ENCODE measurements around the gene P4HB. TPM values are rescaled to one million over a fixed set of nuclear protein-coding genes. Genes with fewer than 3 reads are reported as not detected.
"Not testable (repeated sequence)": the region's sequence is repeated elsewhere in the genome, so short reads cannot be mapped to it uniquely, and the experiment has no call there.

P4HB gene
- total RNA-seq, 3 donors from 2014 or later = 442 to 487 (median 478) TPM

DNA sequence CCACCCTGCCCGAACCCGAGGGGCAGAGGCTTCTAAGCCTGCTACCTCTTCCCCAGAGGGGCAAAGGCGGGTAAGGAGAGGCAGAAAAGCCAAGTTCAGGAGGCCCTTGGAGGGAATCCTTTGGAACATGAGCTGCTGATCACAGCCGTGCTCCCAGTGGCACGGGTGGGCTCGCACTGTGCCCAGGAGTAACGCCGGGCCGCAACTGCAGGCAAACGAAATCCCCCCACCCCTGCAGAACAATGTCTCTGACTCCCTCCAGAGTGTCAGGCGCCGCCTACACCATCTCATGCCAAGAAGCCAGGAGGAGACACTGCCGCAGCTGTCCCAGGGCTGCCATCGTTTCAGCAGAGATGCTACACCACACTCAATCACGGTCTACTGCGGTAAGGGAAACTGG, 8.9 kb downstream of the P4HB start:
- Mint-ChIP-seq H3K4me1 (ENCODE audit: low read depth) (peaks cover 4% of the 10 kb centered on the region), H3K4me3 (no peak overlapping the region), H3K27me3 (ENCODE audit: low read depth) (no peaks in the 10 kb centered on the region), H3K36me3 (ENCODE audit: insufficient read depth) (peaks cover 21% of the 10 kb centered on the region), H3K9me3 (no peaks in the 10 kb centered on the region)
- DNase-seq (no peak), ATAC-seq (no peak)

DNA sequence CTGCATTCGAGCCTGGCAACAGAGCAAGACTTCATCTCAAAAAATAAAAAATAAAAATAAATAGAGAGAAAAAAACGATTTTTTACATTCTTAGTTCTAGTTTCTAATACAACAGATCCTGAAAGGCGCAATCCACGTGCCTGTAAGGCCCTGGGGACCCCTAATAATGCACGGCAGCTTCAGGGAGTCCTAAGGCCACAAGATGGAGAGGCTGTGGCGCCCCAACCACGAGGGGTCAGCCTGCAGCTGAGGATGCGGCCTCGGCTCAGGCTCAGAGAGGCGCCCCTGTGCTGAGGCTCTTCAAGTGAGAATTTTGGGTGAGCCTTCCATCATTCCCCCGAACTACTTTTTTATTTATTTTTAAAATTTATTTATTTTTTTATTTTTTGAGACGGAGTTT, 10.9 kb downstream of the P4HB start:
- Mint-ChIP-seq H3K36me3 (ENCODE audit: insufficient read depth) (peaks cover 32% of the 10 kb centered on the region), H3K4me3 (no peak overlapping the region), H3K9me3 (no peaks in the 10 kb centered on the region), H3K4me1 (ENCODE audit: low read depth) (no peaks in the 10 kb centered on the region), H3K27me3 (ENCODE audit: low read depth) (no peaks in the 10 kb centered on the region)
- no peak for ATAC-seq
- DNase-seq = no peak

DNA sequence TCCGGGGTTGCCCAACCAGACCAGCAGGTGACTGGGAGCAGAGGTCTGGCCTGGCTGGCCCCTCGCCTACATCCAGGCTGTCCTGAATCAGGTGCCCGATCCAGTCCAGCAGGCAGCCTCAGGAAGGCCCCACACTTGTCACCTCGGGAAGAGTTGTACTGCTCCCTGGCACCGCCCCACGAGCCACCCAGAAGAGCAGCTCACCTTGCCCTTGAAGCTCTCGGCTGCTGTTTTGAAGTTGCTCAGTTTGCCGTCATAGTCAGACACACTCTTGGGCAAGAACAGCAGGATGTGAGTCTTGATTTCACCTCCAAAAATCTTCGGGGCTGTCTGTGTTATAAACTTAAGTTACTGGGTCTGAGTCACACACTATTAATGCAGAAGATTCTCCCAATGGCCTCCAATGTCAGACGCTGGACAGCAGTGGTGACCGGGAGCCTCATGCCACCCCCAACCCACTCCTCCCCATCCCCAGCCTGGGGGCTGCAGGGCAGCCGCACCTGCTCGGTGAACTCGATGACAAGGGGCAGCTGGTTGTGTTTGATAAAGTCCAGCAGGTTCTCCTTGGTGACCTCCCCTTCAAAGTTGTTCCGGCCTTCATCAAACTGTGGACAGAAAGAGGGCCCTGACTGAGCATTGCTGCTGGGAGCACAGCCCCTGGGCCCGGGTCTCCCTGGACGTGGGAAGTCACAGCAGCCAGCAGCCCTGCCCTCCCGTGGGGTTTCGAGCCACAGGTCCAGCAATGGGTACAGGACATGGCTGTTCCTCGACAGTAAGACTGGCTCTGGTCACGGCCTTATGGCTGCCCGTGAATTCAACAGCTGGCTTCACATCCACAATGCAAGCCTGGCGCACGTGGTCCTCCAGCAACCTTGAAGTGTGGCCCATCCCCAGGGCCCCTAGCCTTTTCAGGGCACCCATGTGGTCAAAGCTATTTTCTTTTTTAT, 13.3 kb downstream of the P4HB start:
- Mint-ChIP-seq H3K4me1 (ENCODE audit: low read depth) (no peaks in the 10 kb centered on the region), H3K4me3 (no peak overlapping the region), H3K36me3 (ENCODE audit: insufficient read depth) (peaks cover 34% of the 10 kb centered on the region), H3K9me3 (no peaks in the 10 kb centered on the region), H3K27me3 (ENCODE audit: low read depth) (no peaks in the 10 kb centered on the region)
- ATAC-seq = no peak
- no peak for DNase-seq

DNA sequence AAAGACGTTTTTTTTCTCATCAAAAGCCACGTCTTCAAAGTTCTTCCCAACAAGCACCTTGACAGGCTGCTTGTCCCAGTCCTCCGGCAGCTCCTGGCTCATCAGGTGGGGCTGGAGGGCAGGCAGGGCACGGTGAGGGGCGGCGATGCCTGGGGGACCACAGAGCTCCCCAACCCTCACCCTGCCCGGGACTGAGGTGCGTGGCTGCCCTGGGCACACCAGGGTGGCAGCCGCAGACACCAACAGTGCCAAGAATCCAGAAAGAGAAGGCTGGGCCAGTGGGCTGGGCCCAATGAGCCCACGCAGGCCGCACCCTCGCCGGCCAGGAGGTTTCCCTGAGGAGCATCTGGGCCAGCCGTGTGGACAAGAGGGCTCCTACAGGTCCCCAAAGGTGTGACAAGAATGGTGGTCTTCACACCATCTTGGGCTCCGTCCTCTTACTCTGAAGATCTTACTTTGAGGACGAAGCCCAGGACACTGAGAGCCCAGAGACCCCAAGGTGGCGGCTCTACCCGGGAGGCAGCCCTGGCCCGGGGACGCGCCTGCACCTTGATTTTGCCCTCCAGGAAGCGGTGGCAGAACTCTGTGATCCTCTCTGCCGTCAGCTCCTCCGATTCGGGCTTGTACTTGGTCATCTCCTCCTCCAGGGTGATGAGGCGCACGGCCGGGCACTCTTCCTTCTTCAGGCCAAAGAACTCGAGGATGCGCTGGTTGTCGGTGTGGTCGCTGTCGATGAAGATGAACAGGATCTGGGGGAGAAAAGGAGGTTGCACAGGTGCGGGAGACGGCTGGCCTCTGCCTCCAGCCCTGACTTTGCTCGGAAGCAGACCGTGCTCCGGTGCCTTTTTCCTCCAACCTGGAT, 14.2 kb downstream of the P4HB start:
- ATAC-seq (no peak), DNase-seq (no peak)
- H3K9me3 Mint-ChIP-seq = no peaks in the 10 kb centered on the region
- H3K4me3 Mint-ChIP-seq = no peak overlapping the region
- peaks cover 26% of the 10 kb centered on the region for H3K36me3 Mint-ChIP-seq (ENCODE audit: insufficient read depth)
- no peaks in the 10 kb centered on the region for H3K27me3 Mint-ChIP-seq (ENCODE audit: low read depth)
- no peaks in the 10 kb centered on the region for H3K4me1 Mint-ChIP-seq (ENCODE audit: low read depth)

DNA sequence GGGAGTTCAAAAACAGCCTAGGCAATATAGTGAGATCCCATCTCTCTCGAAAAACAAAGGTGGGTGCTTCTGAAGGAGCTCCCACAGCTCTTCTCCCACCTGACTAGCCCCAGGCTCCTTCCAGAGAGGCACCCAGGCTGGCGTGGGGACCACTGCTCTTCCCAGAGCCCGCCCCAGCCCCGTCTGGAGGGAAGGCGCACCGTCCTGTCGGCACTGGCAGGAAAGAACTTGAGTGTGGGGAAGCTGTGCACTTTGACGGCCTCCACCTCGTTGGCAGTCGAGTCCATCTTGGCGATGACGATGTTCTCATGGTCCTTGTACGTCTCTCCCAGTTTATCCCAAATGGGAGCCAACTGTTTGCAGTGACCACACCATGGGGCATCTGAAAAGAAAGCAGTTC, 15.0 kb downstream of the P4HB start:
- Mint-ChIP-seq H3K9me3 (no peaks in the 10 kb centered on the region), H3K36me3 (ENCODE audit: insufficient read depth) (peaks cover 26% of the 10 kb centered on the region), H3K27me3 (ENCODE audit: low read depth) (no peaks in the 10 kb centered on the region), H3K4me1 (ENCODE audit: low read depth) (no peaks in the 10 kb centered on the region), H3K4me3 (no peak overlapping the region)
- DNase-seq = no peak
- no peak for ATAC-seq

DNA sequence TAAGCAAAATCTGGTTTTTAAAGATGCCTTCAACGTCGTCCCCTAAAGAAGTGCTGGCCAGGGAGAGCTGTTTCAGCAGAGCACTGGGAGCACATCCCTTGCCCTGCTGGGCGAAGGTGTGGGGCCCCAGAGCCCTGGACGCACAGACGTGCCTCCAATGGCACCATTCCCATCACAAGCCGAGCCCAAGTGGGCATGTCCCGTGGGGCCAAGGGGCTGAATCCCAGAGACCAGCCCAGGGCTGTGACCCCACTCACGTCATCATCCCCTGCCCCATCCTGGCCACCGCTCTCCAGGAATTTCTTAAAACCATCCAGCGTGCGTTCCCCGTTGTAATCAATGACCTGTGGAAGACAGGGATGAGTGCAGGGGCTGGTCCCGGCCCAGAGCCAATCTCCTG, 15.4 kb downstream of the P4HB start:
- no peak for DNase-seq
- H3K27me3 Mint-ChIP-seq (ENCODE audit: low read depth) = no peaks in the 10 kb centered on the region
- no peaks in the 10 kb centered on the region for H3K9me3 Mint-ChIP-seq
- no peaks in the 10 kb centered on the region for H3K4me1 Mint-ChIP-seq (ENCODE audit: low read depth)
- ATAC-seq = no peak
- no peak overlapping the region for H3K4me3 Mint-ChIP-seq
- peaks cover 26% of the 10 kb centered on the region for H3K36me3 Mint-ChIP-seq (ENCODE audit: insufficient read depth)

DNA sequence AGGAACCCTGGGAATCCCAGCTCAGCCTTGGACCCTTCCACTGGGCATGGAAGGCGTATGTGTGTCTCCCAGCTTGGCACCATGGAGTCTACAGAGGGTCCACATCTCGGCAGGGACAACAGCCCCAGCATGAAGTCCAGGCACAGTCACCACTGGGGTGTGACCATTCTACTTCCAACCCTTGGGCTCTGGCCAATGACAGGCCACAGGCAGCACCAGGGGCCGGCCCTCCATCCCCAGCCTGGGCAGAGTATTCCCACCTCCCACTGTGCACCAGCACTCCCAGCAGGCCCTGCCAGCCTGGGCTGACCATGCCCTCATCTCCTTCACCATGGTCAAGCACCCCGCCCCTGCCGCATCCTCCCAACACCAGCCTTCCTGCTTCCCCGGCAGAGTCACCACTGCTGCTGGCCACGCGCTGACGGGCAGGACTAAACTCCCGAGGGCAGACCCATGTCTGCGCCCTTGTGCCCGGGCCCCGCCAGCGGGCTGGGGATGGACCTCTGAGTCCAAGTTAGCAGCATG, 15.9 kb downstream of the P4HB start:
- Mint-ChIP-seq H3K4me1 (ENCODE audit: low read depth) (no peaks in the 10 kb centered on the region), H3K36me3 (ENCODE audit: insufficient read depth) (peaks cover 26% of the 10 kb centered on the region), H3K9me3 (no peaks in the 10 kb centered on the region), H3K4me3 (no peak overlapping the region), H3K27me3 (ENCODE audit: low read depth) (no peaks in the 10 kb centered on the region)
- DNase-seq (no peak), ATAC-seq (no peak)

DNA sequence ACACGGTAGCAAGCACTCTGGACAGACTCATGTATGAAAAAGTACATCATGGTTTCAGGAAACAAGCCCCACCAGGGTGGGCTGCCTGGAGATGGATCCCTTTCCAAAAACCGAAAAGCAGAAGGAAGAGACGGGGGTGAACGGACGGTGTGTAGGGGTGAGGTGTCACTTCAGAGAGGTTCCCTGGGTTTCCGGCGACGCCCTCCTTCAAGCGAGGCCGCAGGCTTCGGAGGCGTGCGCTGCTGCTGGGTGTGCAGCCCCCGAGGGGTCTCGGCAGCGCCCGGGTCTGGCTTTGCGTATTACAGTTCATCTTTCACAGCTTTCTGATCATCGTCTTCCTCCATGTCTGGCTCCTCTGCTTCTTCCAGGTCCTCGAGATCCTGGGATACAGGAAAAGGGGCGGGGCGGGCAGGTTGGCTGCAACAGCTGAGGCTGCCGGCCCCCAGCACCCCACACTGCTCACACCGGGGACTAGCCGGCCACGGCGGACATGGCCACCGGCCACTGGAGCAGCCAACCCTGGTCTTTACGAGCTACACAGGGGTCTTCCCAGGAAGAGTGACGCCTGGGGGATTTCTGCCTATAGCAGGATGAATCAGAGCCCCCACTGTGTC, 16.5 kb downstream of the P4HB start:
- ATAC-seq (no peak), DNase-seq (no peak)
- no peaks in the 10 kb centered on the region for H3K4me1 Mint-ChIP-seq (ENCODE audit: low read depth)
- no peak overlapping the region for H3K4me3 Mint-ChIP-seq
- peaks cover 26% of the 10 kb centered on the region for H3K36me3 Mint-ChIP-seq (ENCODE audit: insufficient read depth)
- no peaks in the 10 kb centered on the region for H3K9me3 Mint-ChIP-seq
- no peaks in the 10 kb centered on the region for H3K27me3 Mint-ChIP-seq (ENCODE audit: low read depth)

DNA sequence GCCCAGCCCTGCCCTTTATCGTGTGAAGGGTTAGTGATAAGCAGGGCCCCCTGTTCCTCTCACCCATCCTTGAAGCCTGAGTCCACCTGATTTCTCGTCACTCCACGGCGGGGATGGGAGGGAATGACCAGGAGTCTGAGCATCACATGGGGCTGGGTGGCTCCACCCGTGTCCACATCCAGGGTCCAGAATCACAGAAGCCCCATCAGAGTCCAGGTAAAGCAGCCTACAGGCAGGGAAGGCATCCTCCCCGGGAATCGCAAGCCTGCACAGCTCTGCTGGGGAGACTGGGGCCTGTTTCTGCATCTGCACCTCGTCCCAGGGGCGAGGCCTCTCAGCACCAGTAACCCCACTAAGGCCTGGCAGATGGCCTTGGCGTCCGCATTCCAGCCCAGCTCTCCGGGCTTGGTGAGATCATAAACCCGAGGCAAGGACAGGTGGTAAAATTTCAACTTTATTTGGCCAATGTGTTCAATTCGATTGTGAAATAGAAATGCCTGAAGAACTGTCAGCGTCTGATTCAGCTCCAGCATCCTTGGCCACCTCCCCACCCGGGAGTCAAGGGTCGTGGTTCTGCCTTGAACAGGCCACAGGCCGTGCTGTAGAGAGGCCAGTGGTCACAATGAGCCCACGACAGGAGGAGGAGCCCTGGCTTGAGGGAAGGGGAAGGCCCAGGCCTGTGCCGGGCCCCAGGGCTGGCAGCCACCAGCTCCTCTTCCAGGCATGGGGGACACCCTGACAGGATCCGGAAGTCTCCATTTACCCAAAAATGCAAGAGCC, 17.4 kb downstream of the P4HB start:
- ATAC-seq = no peak
- H3K27me3 Mint-ChIP-seq (ENCODE audit: low read depth) = no peaks in the 10 kb centered on the region
- no peaks in the 10 kb centered on the region for H3K9me3 Mint-ChIP-seq
- H3K36me3 Mint-ChIP-seq (ENCODE audit: insufficient read depth) = peaks cover 26% of the 10 kb centered on the region
- H3K4me1 Mint-ChIP-seq (ENCODE audit: low read depth) = no peaks in the 10 kb centered on the region
- DNase-seq = no peak
- no peak overlapping the region for H3K4me3 Mint-ChIP-seq

DNA sequence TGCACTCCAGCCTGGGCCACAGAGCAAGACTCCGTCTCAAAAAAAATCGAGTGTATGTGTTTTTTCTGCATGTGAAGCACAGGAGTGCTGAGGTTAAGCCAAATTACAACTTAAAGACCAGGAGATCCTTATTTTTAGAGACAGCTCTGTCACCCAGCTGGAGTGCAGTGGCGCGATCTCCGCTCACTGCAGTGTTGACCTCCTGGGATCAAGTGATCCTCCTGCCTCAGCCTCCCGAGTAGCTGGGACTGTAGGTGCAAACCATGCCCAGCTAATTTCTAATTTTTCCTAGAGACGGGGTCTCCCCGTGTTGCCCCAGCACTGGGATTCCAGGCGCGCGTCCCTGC, 18.0 kb downstream of the P4HB start:
- ATAC-seq (no peak), DNase-seq (no peak)
- peaks cover 26% of the 10 kb centered on the region for H3K36me3 Mint-ChIP-seq (ENCODE audit: insufficient read depth)
- no peaks in the 10 kb centered on the region for H3K9me3 Mint-ChIP-seq
- H3K4me1 Mint-ChIP-seq (ENCODE audit: low read depth) = no peaks in the 10 kb centered on the region
- no peak overlapping the region for H3K4me3 Mint-ChIP-seq
- H3K27me3 Mint-ChIP-seq (ENCODE audit: low read depth) = no peaks in the 10 kb centered on the region

DNA sequence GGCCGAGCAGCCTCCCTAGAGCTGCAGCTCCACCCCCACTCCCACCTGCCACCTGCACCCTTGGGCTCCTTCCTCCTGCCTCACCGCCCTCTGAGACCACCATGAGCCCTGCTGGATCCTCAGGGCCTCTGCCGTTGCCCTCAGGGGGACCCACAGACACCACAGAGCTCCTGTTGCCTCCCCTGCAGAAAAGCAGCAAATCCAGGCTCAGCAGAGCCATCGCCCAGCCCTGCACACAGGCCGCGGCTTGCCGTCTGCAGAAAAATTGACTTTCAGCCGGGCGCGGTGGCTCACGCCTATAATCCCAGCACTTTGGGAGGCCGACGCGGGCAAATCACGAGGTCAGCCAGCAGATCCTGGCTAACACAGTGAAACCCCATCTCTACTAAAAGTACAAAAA, 18.5 kb downstream of the P4HB start:
- ATAC-seq (no peak), DNase-seq (no peak)
- no peaks in the 10 kb centered on the region for H3K27me3 Mint-ChIP-seq (ENCODE audit: low read depth)
- H3K36me3 Mint-ChIP-seq (ENCODE audit: insufficient read depth) = peaks cover 24% of the 10 kb centered on the region
- no peak overlapping the region for H3K4me3 Mint-ChIP-seq
- H3K4me1 Mint-ChIP-seq (ENCODE audit: low read depth) = no peaks in the 10 kb centered on the region
- no peaks in the 10 kb centered on the region for H3K9me3 Mint-ChIP-seq

DNA sequence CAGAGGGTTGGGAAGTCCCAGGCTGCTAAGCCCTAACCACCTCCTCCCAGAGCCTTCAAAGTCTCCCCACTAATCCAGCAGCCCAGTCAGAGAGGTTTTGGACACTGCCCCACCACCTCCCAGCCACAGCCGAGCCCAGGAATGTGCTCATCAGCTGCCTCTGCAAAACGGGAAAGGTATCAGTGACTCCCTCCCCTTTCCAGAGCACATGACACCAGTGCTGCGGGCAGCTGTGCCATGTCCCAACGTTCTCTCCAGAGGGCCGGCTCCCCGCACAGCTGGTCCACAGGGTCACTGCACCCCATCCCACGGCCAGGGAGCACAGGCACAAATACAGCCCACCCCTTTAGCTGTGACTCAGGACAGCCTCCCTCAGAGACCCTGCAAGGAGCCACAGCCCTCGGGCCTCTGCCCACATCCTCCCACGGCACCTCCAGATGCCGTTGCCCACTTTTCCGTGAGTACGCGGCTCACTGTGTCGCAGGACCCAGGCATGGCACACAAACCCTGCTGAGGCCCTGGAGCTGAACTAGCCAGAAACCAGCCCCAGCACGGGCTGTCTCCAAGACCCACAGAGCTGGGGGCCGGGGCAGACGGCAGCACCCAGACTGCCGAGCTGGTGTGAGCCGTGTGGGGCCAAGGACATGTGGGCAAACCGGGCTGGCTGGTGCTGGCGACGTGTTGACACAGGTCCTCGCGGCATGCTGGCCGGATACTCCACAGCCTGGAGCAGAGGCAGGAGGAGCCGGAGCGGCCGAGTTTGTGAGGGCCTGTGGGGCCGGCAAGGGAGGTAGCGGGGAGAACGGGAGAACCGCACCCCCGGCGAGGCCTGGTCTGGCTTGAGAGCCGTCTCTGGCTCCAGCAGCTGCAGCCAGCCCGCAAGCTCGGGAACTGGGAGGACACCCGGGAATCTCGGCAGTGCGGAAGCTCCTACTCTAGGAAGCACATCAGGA, 19.2 kb downstream of the P4HB start:
- H3K9me3 Mint-ChIP-seq = no peaks in the 10 kb centered on the region
- DNase-seq (no peak), ATAC-seq (no peak)
- H3K36me3 Mint-ChIP-seq (ENCODE audit: insufficient read depth) = peaks cover 20% of the 10 kb centered on the region
- H3K4me3 Mint-ChIP-seq = no peak overlapping the region
- no peaks in the 10 kb centered on the region for H3K4me1 Mint-ChIP-seq (ENCODE audit: low read depth)
- no peaks in the 10 kb centered on the region for H3K27me3 Mint-ChIP-seq (ENCODE audit: low read depth)

DNA sequence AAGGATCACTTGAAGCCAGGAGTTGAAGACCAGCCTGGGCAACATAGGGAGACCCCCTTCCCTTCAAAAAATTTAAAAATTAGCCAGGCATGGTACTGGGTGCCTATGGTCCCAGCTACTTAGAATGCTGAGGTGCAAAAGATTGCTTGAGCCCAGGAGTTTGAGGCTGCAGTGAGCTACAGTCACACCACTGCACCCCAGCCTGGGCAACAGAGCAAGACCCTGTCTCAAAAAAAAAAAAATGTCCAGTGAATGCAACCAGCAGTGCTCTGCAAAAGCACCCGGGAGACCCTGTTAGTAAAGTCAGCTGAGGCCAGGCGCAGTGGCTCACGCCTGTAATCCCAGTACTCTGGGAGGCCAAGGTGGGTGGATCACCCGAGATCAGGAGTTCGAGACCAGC, 20.3 kb downstream of the P4HB start:
- H3K9me3 Mint-ChIP-seq; H3K27me3 Mint-ChIP-seq (ENCODE audit: low read depth); DNase-seq; H3K4me1 Mint-ChIP-seq (ENCODE audit: low read depth); ATAC-seq; H3K4me3 Mint-ChIP-seq: not testable (repeated sequence)
- peaks cover 15% of the 10 kb centered on the region for H3K36me3 Mint-ChIP-seq (ENCODE audit: insufficient read depth)

All from activated T-cell treated with anti-CD3 and anti-CD28 coated beads, Interleukin-2, amount 50 U/mL, for 4 hours (primary cell).